NOMO-1 treated with DMSO at 0.1 percent for 48 hours (cell line): ENCODE measurements around the gene RBM23.
"Not testable (repeated sequence)": the region's sequence is repeated elsewhere in the genome, so short reads cannot be mapped to it uniquely, and the experiment has no call there.

Experiments used
- DNase-seq: peaks from one replicate; lab custom pipeline; 2025; ENCODE audit not compliant: unreplicated experiment; lab: John Stamatoyannopoulos, UW

Gene RBM23

GRCh38 chr14:22918804-22919600 is at the start of gene RBM23:
Gene RBM23, minus strand, starts transcription at chr14:22919149.
- DNase-seq = peak; percentile 100

- no peak for DNase-seq
Measured at GRCh38 chr14:22966783-22967269, 47.9 kb upstream of the RBM23 start.

- not testable (repeated sequence) for DNase-seq
Measured at GRCh38 chr14:22965916-22966782, 47.2 kb upstream of the RBM23 start.

GRCh38 chr14:22962061-22962676 is 43.2 kb upstream of the RBM23 start:
- DNase-seq = no peak

- no peak for DNase-seq
Measured at GRCh38 chr14:22955702-22956569, 37.0 kb upstream of the RBM23 start.

GRCh38 chr14:22952418-22952817 is 33.5 kb upstream of the RBM23 start:
- DNase-seq = no peak

GRCh38 chr14:22951795-22952194 is 32.8 kb upstream of the RBM23 start:
- DNase-seq = peak; percentile 86

- no peak for DNase-seq
Measured at GRCh38 chr14:22945642-22946041, 26.7 kb upstream of the RBM23 start.

GRCh38 chr14:22939684-22940083 is 20.7 kb upstream of the RBM23 start:
- no peak for DNase-seq

- DNase-seq = no peak
Measured at GRCh38 chr14:22935156-22935555, 16.2 kb upstream of the RBM23 start.

GRCh38 chr14:22932146-22932545 is 13.2 kb upstream of the RBM23 start:
- DNase-seq = no peak

- DNase-seq = no peak
Measured at GRCh38 chr14:22929961-22930364, 11.0 kb upstream of the RBM23 start.

- DNase-seq = peak; percentile 100
Measured at GRCh38 chr14:22929104-22929960, 10.4 kb upstream of the RBM23 start, which contains the start of gene PRMT5. Gene PRMT5, minus strand, starts transcription at chr14:22929376. Its CDS starts 15 bp downstream, at chr14:22929361.

- no peak for DNase-seq
Measured at GRCh38 chr14:22928237-22929103, 9.5 kb upstream of the RBM23 start.

- DNase-seq = no peak
Measured at GRCh38 chr14:22926316-22926715, 7.4 kb upstream of the RBM23 start.

GRCh38 chr14:22925513-22925912 is 6.6 kb upstream of the RBM23 start:
- no peak for DNase-seq

GRCh38 chr14:22923746-22924145 is 4.8 kb upstream of the RBM23 start:
- DNase-seq = no peak

- DNase-seq = no peak
Measured at GRCh38 chr14:22922294-22922693, 3.3 kb upstream of the RBM23 start.
